Mucosa of gallbladder (tissue), 1 donor: ENCODE measurements around the gene VDR. TPM values are rescaled to one million over a fixed set of nuclear protein-coding genes. Genes with fewer than 3 reads are reported as not detected.

Source experiments
- DNase-seq: peaks from one replicate; pipeline ENCODE4 v3.0.0-alpha.2; 2020; ENCODE audit warnings: low spot score
- total RNA-seq: library from RNA; stranded (reverse); gene quantifications from one replicate; pipeline ENCODE4 v1.2.1, GENCODE V29; 2021
- donor health status: DM: no; HTN: no; CAD: no.

VDR gene
- total RNA-seq, 1 donor from 2014 or later: 33.8 TPM

DNA sequence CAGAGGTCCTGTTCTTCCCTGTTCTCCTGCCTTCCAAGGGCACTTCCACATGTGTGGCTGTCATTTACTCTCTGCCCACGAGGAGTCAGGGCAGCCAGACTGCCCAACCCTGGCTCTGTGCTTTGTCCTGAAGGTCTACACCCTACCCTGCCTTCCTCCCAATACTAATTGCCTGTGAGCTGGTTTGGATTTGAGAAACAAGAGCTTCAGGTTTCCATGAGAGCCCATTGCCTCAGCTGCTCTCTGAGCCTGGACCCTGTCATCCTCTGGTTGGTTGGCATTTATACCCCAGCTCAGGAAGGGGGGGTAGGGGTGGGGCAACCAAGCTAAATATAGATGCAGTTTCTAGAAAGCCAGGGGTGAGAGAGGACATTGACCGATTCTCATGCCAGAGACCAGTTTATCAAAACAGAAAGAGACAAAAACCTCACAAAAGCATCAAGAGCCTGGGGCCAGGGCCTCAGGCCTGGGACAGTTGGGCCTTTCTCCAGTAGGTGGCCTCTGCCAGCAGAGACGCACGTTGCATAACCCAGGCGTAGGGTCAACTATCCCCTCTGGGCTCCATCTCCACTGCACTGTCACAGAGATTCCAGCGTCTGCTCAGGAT lies 34.5 kb downstream of the VDR start:
- no peak for DNase-seq

DNA sequence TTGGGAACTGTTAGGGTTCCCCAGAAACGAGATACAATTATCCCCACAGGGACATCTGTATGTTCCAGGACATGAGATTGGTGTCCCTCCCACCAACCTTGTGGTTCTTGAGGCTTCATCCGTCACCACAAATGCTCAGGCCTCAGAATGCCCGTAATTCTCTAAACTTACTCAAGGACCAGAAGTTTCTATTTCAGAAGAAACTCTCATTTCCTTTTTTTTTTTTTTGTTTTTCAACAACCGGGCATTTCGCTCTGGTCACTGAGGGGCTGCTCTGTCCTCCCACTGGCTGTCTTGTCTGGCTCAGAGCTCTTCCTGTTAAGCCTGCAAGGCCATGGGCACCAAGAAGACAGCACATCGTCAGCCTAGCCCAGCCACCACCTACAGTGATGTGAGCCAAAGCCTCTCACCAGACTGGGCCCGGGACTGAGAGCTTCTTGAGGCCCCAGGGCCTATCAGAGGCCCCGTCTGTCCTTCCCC lies 36.2 kb downstream of the VDR start:
- DNase-seq: no peak

DNA sequence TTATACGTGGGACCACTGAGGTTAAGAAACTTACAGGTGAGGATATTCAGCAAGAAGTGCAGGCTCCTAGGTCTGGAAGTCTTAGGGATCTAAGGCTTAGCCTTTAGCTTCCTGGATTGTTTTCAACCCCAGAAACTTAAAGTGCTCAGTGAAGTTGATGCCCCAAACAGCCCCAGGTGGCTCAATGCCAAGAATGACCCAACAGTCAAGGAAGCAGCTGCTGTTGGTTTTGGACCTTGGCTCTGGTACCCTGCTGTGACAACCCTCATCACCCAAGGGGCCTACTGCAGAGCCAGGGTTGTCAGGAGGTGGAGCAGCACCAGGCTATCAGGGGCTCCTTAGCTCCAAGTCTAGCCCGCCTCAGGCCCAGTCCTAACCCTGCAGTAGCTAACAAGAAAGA lies 36.8 kb downstream of the VDR start:
- no peak for DNase-seq

DNA sequence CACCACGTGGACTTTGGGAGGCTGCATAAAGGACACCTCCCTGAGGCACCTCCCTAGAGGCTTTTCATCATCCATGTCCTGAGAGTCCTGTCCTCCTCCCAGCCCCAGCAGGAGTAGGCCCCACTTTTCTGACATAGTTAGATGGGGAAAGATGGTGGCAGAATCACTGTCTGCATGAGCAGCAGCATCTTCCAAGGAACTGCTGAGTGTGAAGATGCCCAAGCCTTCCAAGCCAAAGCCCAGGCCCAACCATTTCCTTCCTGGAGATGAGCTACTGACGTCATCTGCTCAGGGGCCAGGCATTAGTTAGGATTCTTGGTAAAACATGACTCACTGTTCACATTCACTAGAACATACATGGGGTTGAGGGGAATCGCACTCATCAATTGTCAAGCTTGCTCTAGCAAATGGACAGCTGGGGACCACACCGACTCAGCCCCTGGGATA lies 37.3 kb downstream of the VDR start:
- DNase-seq: no peak

DNA sequence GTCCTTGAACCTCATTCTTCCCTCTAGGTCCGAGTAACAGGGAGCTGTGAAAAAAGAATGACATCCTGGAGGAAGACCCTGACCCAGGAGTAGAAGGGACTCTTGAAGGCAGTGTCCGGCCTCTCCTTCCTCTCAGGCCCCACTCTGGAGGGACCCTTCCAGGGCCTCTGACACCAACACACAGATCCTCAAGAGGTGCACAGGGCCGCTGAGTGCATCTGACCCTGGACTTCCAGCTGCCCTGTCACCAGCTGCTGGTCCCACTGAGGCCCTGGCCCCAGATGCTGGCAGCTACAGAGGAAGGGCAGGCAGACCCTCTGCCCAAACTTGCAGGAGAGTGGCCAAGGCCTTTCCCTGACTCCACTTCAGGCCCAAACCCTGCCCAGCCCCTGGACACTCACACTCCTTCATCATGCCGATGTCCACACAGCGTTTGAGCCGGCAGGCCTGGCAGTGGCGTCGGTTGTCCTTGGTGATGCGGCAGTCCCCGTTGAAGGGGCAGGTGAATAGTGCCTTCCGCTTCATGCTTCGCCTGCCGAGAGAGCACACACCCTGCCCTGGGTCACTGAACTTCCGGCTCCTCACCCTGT lies 40.1 kb downstream of the VDR start:
- no peak for DNase-seq

DNA sequence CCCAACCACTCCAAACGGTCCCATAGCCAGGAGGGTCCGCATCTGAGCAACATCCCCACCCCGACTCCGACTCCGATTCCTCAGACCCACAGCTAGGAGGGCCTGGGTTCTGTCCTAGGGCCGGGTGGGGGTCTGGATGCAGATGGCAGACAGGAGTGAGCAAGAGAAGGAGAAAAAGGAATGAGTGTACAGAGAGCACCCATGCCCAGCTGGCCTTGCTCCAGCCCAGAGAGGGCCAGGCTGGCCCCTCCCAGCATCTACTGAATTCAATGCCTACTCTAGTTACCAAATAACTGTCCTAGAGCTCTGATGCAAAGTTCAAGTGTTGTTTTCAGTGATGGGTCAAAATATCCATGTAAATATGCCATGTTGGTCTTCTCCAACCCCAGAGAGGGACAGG lies 40.8 kb downstream of the VDR start:
- no peak for DNase-seq

DNA sequence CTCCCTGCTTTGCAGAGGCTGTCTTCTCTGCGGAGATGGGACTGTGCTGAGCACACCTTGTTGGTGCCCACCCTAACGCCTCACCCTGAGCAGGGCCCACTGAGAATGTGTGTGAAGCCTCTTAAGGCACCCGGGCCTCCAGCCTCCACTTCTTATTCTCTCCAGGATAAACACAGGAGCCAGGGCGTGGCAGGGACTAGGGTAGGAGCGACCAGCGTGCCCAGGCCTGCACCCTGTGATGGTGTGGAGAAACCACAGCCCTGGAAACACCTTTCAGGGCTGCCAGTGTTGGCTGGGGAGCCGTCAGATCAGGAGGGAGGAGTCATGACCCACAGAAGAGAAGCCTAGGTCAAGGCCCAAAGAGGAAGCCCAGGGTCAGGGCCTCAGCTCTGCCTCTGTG lies 41.3 kb downstream of the VDR start:
- no peak for DNase-seq

DNA sequence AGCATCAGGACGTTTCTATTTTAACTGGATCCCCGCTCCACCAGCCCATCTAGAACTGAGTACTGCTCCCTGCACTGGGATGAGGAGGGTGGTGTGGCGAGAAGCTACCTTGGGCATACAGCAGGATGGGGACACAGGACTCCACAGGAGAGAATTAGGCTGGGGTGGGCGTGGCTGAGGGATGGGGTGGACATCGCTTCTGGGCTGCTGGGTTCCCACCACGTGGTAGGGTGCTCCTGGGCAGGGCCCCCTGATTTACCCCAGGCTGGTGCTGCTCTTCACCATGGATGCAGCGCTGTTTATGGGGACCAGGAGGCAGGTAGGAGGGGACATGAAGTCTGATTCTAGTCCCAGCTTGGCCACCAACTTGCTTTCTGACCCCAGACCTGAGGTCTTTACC lies 41.9 kb downstream of the VDR start:
- no peak for DNase-seq

DNA sequence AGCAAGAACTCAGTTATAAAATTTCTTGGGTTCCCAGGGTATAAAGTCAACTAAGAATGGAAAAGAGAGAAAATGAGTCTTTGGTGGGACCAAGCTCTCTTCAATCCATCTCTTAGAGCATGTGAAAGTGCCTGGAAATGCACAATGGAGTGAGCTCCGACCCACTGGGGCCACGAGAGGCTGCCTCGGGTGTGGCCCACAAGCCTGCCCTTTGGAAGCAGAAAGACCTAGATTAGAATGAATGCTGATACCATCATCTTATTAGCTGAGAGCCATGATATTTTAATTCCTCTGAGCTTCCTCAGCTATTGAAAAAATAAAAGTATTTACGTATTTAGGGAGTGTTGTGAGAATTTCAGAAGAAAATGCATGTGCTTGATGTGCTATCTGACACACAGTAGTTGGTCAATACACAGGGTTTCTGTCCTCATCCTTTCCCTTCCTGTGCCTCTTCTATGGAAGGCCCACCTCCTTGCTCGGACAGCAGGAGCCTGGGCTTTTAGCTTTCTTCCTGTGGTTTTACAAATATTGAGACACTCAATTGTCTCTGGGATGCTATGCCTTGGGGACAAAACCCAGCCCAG lies 42.5 kb downstream of the VDR start:
- DNase-seq: no peak

DNA sequence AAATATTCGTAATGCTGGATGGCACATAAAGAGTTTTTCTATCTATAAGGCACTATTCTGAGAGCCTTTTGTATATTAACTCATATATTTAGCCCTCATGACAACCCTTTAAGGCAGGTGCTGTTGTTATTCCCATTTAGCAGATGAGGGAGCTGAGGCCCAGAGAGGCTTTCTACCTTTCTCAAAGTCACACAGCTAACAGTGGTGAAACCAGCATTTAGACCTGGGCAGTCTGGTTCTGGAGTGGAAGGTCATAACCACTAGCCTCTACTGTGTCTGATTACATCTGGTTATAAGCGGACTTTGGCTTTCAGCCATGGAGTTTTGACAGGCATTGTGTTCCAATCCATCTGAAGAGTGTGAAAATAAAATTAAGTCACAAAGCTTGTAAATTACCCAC lies 43.9 kb downstream of the VDR start:
- DNase-seq: no peak

DNA sequence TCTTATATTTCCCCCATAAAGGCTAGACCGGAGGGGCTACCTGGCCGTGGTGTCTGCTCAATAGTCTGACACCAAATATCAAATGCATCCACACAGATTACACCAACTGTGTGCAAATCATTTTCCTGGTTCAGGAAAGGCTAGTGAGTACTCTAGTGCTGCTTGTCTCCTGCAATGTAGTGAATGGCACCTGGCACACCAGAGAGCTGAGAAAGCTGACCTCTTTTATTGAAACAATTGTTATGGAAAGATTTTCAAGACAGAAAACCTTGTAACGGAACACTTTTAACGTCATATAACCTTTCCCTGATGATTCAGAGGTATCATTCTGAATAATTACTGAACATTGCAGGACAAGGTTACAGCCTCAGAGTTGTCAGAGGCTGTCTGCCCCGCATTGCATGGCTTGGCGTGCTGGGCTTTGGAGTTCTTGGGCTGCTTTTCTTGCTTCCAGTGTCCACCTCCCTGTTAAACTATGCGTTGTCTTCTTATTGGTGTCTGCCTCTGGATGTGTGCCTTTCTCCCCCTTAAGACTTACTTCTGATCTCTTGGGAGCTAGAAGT lies 44.4 kb downstream of the VDR start:
- DNase-seq: no peak

DNA sequence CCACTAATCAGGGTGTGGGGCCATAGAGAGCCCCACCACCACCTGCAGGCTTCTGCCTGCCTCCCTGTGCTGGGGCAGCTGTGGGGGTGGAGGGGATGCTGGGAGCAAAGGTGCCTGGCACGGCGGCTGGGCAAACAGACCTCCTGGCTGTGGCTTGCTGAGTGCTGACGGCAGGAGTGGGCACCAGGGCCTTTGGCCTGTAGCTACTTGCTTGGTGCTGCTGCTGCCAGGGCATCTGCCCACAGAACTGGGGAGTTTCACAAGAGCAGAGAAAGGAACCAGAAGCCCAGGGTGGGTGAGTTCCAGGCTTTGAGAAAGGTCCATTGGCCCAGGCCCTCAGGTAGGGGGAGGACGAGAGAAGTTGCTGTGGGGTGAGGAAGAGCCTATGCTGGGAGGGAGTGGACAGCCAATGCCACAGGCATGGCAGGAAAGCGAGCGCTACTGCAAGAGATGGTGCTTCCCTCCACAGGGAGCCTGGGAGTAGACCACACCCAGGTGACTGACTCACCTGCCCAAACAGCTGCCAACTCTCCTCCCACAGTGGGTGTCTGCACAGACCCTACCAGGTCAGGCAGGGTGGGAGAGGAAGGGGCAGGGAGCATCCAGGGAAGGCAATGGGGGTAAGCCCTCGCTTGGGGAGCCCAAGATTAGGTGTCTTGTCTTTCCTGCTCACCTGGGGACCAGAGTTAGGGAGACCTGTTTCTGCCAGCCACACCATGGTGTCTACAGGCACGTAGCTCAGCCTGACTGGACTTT lies 46.1 kb downstream of the VDR start:
- DNase-seq: no peak

DNA sequence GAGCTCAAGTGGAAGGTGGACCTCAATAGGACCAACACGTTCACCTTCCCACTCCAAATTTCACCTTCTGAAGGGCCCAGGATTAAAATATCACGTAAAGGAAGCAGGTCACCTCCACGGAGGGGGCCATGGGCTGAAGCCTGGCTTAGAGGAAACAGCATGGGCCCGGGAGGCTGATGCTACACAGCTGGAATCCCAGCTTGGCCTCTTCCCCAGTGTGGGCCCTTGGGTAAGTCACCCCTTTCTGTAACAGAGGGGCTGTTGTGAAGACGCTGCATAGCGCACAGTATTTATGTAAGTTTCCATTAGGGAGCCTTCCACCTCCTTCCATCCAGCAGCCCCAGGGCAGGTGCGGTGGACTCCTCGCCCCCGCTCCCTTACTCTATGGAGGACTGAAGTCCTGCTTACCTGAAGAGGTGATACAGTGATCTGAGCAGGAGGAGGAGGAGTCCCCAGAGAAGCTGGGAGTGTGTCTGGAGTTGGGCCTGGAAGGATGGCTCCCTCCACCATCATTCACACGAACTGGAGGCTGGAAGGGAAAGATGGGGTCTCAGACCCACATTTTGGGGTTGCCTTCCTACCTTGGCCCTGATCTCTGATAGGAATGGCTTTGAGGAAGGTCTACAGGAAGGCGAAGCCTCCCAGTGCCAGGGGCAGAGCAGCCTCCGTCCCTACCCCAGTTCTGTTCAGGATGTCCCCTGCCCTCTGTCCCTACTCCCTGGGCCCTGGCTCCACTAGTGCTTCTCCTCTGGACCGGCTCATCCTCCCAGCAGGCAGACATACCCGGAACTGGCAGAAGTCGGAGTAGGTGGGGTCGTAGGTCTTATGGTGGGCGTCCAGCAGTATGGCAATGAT lies 47.8 kb downstream of the VDR start:
- no peak for DNase-seq

DNA sequence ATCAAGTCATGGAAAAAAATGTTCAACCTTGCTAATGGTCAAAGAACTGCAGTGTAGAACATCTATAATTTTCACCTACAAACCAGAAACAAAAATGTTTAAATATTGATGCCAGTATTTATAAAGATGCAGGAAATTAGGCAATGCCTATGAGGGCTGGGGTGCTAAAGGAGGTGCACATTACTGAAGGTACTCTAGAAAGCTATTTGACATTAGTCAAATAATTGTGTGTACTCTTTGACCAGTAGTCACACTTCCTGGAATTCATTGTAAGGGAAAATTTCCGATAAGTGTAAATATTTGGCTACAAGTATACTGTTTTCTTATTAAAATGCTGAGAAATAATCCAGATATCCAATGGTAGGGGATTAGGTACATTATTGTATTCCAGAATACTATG lies 48.7 kb downstream of the VDR start:
- no peak for DNase-seq

DNA sequence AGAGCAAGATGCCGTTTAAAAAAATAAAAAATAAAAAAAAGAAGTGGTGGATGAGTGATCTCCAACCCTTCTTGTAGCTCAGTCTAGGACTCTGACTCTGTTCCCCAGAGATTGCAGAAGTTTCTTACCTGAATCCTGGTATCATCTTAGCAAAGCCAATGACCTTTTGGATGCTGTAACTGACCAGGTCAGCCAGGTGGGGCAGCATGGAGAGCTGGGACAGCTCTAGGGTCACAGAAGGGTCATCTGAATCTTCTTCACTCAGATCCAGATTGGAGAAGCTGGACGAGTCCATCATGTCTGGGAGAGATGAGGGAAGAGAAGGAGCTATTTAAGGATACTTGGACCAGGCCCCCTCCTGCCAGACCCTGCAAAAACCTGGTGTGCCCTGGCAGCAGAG lies 49.3 kb downstream of the VDR start:
- DNase-seq: no peak

DNA sequence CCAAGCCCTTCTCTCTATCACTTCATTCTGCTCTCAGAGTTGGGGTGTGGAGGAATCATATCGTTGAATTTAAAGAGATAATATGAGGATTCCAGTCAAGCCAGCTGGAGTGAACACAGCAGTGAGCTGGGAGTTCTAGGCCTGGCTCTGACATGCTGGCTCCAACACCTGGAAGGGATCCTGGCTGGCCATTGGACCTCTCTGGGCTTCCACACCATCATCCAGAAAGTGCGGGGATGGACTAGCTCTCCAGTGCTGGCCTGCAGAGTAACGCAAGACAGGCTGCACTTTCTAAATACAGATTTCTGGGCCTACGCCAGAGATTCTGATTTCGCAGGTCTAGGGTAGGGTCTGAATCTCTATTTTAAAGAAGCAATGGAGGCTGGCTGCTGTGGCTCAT lies 50.3 kb downstream of the VDR start:
- no peak for DNase-seq

DNA sequence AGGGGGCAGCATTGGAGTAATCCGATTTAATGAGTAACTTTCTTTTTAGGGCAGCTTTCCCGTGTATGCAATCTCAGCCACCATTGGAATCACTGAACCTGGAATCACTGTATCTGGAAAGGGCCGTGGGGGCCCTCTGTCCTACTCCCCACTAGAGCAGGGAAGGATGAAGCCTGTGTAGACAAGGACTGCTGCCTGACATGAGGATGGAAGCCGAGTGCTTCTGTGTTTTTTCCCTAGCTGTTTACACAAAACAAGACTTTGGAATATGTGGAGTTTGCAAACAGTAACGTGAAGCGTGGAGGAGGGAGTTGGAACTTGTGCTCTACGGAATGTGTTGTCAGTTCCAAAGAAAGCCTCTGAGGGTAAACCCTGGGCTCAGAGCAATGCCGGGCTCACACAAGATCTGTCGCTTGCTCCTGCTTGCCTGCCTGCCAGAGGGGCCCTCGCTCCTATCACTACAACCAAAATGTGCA lies 52.7 kb downstream of the VDR start:
- no peak for DNase-seq

DNA sequence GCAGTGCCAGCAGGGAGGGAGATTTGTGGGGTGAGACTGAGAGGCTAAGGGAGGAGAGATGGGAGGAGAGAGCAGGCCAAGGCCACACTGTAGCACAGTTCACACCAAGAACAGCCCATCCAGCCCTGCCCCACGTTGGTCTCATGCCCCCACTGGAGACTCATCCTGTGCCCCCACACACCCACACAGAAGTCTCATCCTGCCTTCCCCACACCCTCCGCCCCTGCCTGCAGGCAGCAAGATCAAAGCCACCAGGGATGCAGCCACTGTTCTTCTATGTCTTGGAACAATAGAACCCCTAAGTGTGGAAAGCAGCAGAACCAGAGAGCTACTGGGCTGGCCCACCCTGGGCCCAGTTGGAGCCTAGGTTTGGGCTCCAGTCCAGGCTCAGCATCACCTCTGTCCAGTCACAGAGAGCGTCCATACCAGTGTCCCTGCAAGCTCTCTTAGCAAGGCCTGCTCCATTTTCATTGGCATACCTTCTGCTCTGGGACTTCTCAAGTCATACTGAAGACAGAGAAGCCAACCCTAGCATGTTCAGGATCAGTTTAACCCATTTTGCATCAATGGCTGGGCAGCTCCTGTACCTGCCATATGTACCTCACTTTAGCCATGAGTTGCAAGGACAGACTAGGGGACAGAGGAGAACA lies 53.4 kb downstream of the VDR start:
- DNase-seq: no peak

DNA sequence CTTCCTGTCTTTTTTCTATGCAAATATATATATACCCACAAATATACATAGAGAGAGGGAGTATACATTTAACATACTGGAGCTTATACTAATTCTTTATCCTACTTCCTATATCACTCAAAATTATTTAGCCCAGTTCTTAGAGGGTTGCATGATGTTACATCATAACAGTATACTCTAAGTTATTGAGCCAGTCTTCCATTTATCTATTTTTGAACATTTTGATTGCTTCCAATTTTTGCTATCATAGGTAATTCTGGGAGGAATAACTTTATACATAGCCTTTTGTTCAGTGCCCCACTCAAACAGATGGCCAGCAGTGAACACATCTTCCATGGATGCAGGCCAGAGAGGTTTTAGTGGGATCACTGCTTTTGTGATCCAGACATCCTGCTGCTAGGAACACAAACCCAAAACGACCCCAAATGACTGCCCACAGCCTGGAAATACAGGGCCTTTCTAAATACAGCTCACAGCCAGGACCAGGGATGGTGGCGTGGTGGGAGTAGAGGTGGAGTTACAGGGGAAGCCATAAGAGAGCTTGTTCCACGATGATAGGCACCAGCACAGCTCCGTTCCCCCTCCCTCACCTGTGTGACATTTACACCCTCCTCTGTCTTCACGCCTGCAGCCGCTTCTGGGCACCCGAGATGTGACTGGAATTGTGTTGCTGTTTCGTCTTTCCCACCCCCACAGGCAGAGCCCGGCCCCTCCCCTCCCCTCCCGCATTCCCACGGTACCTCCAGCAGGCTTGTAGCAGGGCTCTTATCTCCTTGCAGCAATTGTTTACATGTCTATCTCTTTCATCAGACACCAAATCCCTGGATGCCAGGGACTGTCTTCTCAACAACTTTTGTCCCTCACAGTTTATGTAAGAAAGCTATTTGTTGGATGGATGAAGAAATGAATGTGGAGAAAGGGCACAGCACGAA lies 54.4 kb downstream of the VDR start:
- no peak for DNase-seq

DNA sequence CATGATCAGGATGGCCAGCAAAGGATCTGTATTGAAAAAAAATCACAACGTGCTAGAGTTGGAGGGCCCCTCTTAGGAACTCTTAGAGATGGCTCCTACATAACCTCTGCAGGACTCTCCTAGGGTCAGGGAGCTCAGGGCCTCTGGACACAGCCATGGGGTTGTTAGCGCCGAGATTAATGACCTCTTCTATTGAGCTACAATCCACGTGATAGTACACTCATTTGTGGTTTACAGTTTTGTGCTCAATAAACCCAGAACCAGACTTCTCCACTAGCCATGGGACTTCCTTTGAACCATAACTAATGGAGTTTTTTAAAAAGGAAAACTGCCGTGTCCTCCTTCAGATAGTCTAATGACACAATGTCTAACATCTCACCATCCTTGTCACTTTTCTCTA lies 55.5 kb downstream of the VDR start:
- no peak for DNase-seq
